Stomach (tissue), 9 donors: ENCODE data around the gene ARID3B. TPM values are rescaled to one million over a fixed set of nuclear protein-coding genes. Genes with fewer than 3 reads are reported as not detected.
"Not testable (repeated sequence)": the region's sequence is repeated elsewhere in the genome, so short reads cannot be mapped to it uniquely, and the experiment has no call there.

Source experiments
- DNase-seq, 2 donors: peaks; one replicate each; pipeline versions ENCODE4 v3.0.0 to v3.0.0-alpha.2; 2013 to 2019
- H3K27ac ChIP-seq, 5 donors: fragments of 200-600 bp in 4 of 5; sonication (generic) in 4 of 5; one replicate each; pipeline ENCODE4 v1.5.1; 2013 to 2019; ENCODE audit warnings: mild to moderate bottlenecking in 1 of 5, moderate library complexity in 1 of 5
- H3K27me3 ChIP-seq, 3 donors: fragments of 200-600 bp; sonication (generic); one replicate each; pipeline ENCODE4 v1.5.1; 2017 to 2019; ENCODE audit warnings: mixed run types in 1 of 3
- H3K36me3 ChIP-seq, 4 donors: fragments of 200-600 bp; sonication (generic); 1 replicate in 3 of 4; 2 replicates in 1 of 4; pipeline ENCODE4 v1.5.1; 2016 to 2019
- H3K4me1 ChIP-seq, 4 donors: fragments of 200-600 bp; sonication (generic); one replicate each; pipeline ENCODE4 v1.5.1; 2016 to 2019
- H3K4me3 ChIP-seq, 4 donors: fragments of 200-600 bp; sonication (generic) in 3 of 4; one replicate each; pipeline ENCODE4 v1.5.1; 2016 to 2019; ENCODE audit warnings: mild to moderate bottlenecking in 1 of 4
- H3K9me3 ChIP-seq, 4 donors: fragments of 200-600 bp; sonication (generic); one replicate each; pipeline ENCODE4 v1.5.1; 2016 to 2019
- CTCF ChIP-seq, 7 experiments: fragments of 450-650 bp in 4 of 7; fragments of 200-600 bp in 3 of 7; sonication (generic) in 3 of 7; IDR thresholded peaks; one replicate each; pipeline ENCODE4 v1.5.1; 2016 to 2019; ENCODE audit warnings: antibody characterized with exemption in 7 of 7, control low read depth in 2 of 7, mild to moderate bottlenecking in 1 of 7
- EP300 ChIP-seq: sonication (generic); formaldehyde crosslinking; IDR thresholded peaks from one replicate; pipeline ENCODE4 v1.6.1; 2017; ENCODE audit warnings: antibody characterized with exemption
- POLR2A ChIP-seq, 4 donors: fragments of 450-650 bp; IDR thresholded peaks; one replicate each; pipeline ENCODE4 v1.6.1; 2016; ENCODE audit warnings: antibody characterized with exemption in 4 of 4, control low read depth in 2 of 4, mild to moderate bottlenecking in 1 of 4, moderate library complexity in 1 of 4
- POLR2AphosphoS5 ChIP-seq, 3 donors: sonication (generic); formaldehyde crosslinking; IDR thresholded peaks; one replicate each; pipeline ENCODE4 v1.6.1; 2016; ENCODE audit warnings: antibody characterized with exemption in 3 of 3
- WGBS, 5 donors: extraction: QIAGEN DNeasy Blood & Tissue Kit in 3 of 5; methylation state at CpG; one replicate each; pipeline versions ENCODE4 v1.1.5 to v1.1.7; 2013 to 2018; 5-methylcytosine and 5-hydroxymethylcytosine counted together
- intact Hi-C: fragments of 100-400 bp; cut with DNase I; formaldehyde crosslinking; loops from one replicate; pipeline ENCODE4 v1.15.1; 2023; ENCODE audit warnings: low total_unique reads
- polyA plus RNA-seq, 3 donors: library from polyadenylated mRNA; stranded (reverse); fragments of 200-250 nt; gene quantifications; one replicate each; pipeline ENCODE4 v1.2.3, GENCODE V29; 2013
- total RNA-seq, 5 donors: library from RNA; depleted of rRNA; stranded (reverse); fragments of >200 nt; gene quantifications; one replicate each; pipeline versions ENCODE4 v1.1.0 to v1.2.3, GENCODE V29; 2014 to 2016
- donor health status: healthy with polysubstance abuse.
- donor health status: Bipolar disorder and iron deficiency.
- donor health status: healthy.

ARID3B gene
- total and polyA plus RNA-seq, 8 donors = 2.2 to 25.2 (median 5.1) TPM

GRCh38 chr15:74505837-74506514 lies 35.0 kb upstream of the ARID3B start:
- Histone ChIP-seq H3K4me3 (no peak overlapping the region), H3K27me3 (no peaks in the 10 kb centered on the region), H3K9me3 (no peaks in the 10 kb centered on the region), H3K27ac (no peak overlapping the region), H3K36me3 (peaks cover 0 to 7% (median 2%) of the 10 kb centered on the region in 4 donors), H3K4me1 (no peaks in the 10 kb centered on the region)
- intact Hi-C loops = no loop called here
- no peak for DNase-seq
- TF ChIP-seq EP300 (no peak), POLR2AphosphoS5 (IDR thresholded peaks at IDR 0.05) (no peak), POLR2A (IDR thresholded peaks at IDR 0.05) (no peak), CTCF (IDR thresholded peaks at IDR 0.05) (no peak)
- 90 to 95% (median 92%) methylated on average over 6 of the region's 6 CpGs for WGBS, 5 donors

- WGBS, 5 donors = 95 to 98% (median 97%) methylated on average over 4 of the region's 4 CpGs
- TF ChIP-seq POLR2A (IDR thresholded peaks at IDR 0.05) = no peak
- TF ChIP-seq CTCF (IDR thresholded peaks at IDR 0.05) = no peak
- TF ChIP-seq EP300 = no peak
- no peak for TF ChIP-seq POLR2AphosphoS5 (IDR thresholded peaks at IDR 0.05)
- Histone ChIP-seq H3K4me3 (no peak overlapping the region), H3K9me3 (no peaks in the 10 kb centered on the region), H3K27ac (no peak overlapping the region), H3K36me3 (peaks cover 0 to 7% (median 2%) of the 10 kb centered on the region in 4 donors), H3K27me3 (no peaks in the 10 kb centered on the region), H3K4me1 (no peaks in the 10 kb centered on the region)
- intact Hi-C loops = no loop called here
- DNase-seq = no peak
Observed at GRCh38 chr15:74506515-74506840, 34.5 kb upstream of the ARID3B start.

- 78 to 88% (median 84%) methylated on average over 4 of the region's 4 CpGs for WGBS, 5 donors
- intact Hi-C loops = no loop called here
- Histone ChIP-seq H3K9me3 (no peaks in the 10 kb centered on the region), H3K4me3 (no peak overlapping the region), H3K27ac (peak overlapping the region in 2 of 5 donors; percentile 49 to 53), H3K36me3 (no peaks in the 10 kb centered on the region), H3K4me1 (no peaks in the 10 kb centered on the region), H3K27me3 (no peaks in the 10 kb centered on the region)
- no peak for DNase-seq
- no peak for TF ChIP-seq POLR2A (IDR thresholded peaks at IDR 0.05)
- TF ChIP-seq POLR2AphosphoS5 (IDR thresholded peaks at IDR 0.05) = no peak
- no peak for TF ChIP-seq CTCF (IDR thresholded peaks at IDR 0.05)
- TF ChIP-seq EP300 = no peak
Observed at GRCh38 chr15:74511583-74511982, 29.4 kb upstream of the ARID3B start.

- DNase-seq, H3K27ac ChIP-seq, H3K4me3 ChIP-seq, H3K4me1 ChIP-seq, H3K36me3 ChIP-seq, H3K9me3 ChIP-seq, H3K27me3 ChIP-seq, intact Hi-C loops: not testable (repeated sequence)
- WGBS, 5 donors = 62 to 77% (median 69%) methylated on average over 4 of the region's 4 CpGs
Observed at GRCh38 chr15:74514059-74514458, 27.0 kb upstream of the ARID3B start.

- no peaks in the 10 kb centered on the region for H3K36me3 ChIP-seq
- no peaks in the 10 kb centered on the region for H3K9me3 ChIP-seq
- H3K4me3 ChIP-seq = no peak overlapping the region
- no peak for DNase-seq
- no peaks in the 10 kb centered on the region for H3K4me1 ChIP-seq
- H3K27me3 ChIP-seq = no peaks in the 10 kb centered on the region
- TF ChIP-seq POLR2A (IDR thresholded peaks at IDR 0.05) (no peak), CTCF (IDR thresholded peaks at IDR 0.05) (no peak), POLR2AphosphoS5 (IDR thresholded peaks at IDR 0.05) (no peak), EP300 (no peak)
- no peak overlapping the region for H3K27ac ChIP-seq
- intact Hi-C loops = no loop called here
Observed at GRCh38 chr15:74517096-74517495, 23.9 kb upstream of the ARID3B start.
